DND-41 (cell line): ENCODE measurements around the gene TMEM253.

Experiments
- ATAC-seq: fragments of 200-7000 bp; cut with Tn5 transposase; 3 replicates; pipeline ENCODE4 v1.9.1; 2021; ENCODE audit warnings: low read depth; ENCODE audit not compliant: insufficient read depth
- DNase-seq: peaks from one replicate; pipeline ENCODE4 v3.0.0-alpha.2; 2020
- H2AFZ ChIP-seq: 2 replicates; pipeline ENCODE4 v1.6.0; 2012; ENCODE audit warnings: low read depth, low read length
- H3K27ac ChIP-seq: 2 replicates; pipeline ENCODE4 v1.5.1; 2012; ENCODE audit warnings: low read length, inconsistent platforms
- H3K27me3 ChIP-seq: fragments of 200-600 bp; sonication (generic); 2 replicates; pipeline ENCODE4 v1.6.0; 2012; ENCODE audit warnings: low read length, mild to moderate bottlenecking, inconsistent platforms; ENCODE audit not compliant: insufficient read depth, poor library complexity
- H3K36me3 ChIP-seq: 2 replicates; pipeline ENCODE4 v1.5.1; 2012; ENCODE audit warnings: low read length, inconsistent platforms; ENCODE audit not compliant: insufficient read depth
- H3K4me1 ChIP-seq: 2 replicates; pipeline ENCODE4 v1.5.1; 2012; ENCODE audit warnings: mild to moderate bottlenecking, low read length; ENCODE audit not compliant: insufficient read depth
- H3K4me2 ChIP-seq: 2 replicates; pipeline ENCODE4 v1.6.0; 2012; ENCODE audit warnings: mild to moderate bottlenecking, moderate library complexity, low read length, inconsistent platforms; ENCODE audit not compliant: insufficient read depth
- H3K4me3 ChIP-seq, 2 experiments: fragments of 200-600 bp in 1 of 2; shearing (Covaris generic) in 1 of 2; 2 replicates each; pipeline ENCODE4 v1.5.1; 2012 to 2016; ENCODE audit warnings: inconsistent platforms in 2 of 2, low read length in 2 of 2, mild to moderate bottlenecking in 2 of 2, low read depth in 1 of 2, moderate library complexity in 1 of 2
- H3K79me2 ChIP-seq: 2 replicates; pipeline ENCODE4 v1.6.0; 2012; ENCODE audit warnings: low read length, inconsistent platforms; ENCODE audit not compliant: insufficient read depth
- H3K9ac ChIP-seq: 2 replicates; pipeline ENCODE4 v1.6.0; 2012; ENCODE audit warnings: low read depth, mild to moderate bottlenecking, inconsistent platforms, low read length, moderate library complexity
- H3K9me3 ChIP-seq: 2 replicates; pipeline ENCODE4 v1.5.1; 2012; ENCODE audit warnings: low read length, moderate library complexity, mild to moderate bottlenecking, inconsistent platforms; ENCODE audit not compliant: insufficient read depth, severe bottlenecking
- H4K20me1 ChIP-seq: 2 replicates; pipeline ENCODE4 v1.6.0; 2012; ENCODE audit warnings: low read length; ENCODE audit not compliant: insufficient read depth
- EZH2 ChIP-seq: IDR thresholded peaks from 3 replicates; pipeline ENCODE4 v1.6.1; 2012; ENCODE audit warnings: borderline replicate concordance, low read depth, mild to moderate bottlenecking, moderate library complexity, low read length, inconsistent platforms; ENCODE audit not compliant: severe bottlenecking
- TF ChIP-seq, protein P1 (sequence below): IDR thresholded peaks from 2 replicates; pipeline ENCODE4 v1.5.1; 2012; ENCODE audit warnings: borderline replicate concordance, low read length, moderate library complexity, mild to moderate bottlenecking; ENCODE audit not compliant: poor library complexity, severe bottlenecking; ENCODE audit errors: extremely low read depth

The TMEM253 gene

DNA sequence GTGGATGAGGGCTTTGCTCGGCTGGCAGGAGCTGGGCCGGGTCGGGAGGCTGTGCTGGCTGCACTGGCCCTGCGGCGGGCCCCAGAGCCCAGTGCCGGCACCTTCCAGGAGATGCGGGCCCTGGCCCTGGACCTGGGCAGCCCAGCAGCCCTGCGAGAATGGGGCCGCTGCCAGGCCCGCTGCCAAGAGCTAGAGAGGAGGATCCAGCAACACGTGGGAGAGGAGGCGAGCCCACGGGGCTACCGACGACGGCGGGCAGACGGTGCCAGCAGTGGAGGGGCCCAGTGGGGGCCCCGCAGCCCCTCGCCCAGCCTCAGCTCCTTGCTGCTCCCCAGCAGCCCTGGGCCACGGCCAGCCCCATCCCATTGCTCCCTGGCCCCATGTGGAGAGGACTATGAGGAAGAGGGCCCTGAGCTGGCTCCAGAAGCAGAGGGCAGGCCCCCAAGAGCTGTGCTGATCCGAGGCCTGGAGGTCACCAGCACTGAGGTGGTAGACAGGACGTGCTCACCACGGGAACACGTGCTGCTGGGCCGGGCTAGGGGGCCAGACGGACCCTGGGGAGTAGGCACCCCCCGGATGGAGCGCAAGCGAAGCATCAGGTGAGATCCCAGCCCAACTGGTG lies 19.2 kb upstream of the TMEM253 start:
- TF ChIP-seq EZH2, result no peak
- TF ChIP-seq, protein P1, sequence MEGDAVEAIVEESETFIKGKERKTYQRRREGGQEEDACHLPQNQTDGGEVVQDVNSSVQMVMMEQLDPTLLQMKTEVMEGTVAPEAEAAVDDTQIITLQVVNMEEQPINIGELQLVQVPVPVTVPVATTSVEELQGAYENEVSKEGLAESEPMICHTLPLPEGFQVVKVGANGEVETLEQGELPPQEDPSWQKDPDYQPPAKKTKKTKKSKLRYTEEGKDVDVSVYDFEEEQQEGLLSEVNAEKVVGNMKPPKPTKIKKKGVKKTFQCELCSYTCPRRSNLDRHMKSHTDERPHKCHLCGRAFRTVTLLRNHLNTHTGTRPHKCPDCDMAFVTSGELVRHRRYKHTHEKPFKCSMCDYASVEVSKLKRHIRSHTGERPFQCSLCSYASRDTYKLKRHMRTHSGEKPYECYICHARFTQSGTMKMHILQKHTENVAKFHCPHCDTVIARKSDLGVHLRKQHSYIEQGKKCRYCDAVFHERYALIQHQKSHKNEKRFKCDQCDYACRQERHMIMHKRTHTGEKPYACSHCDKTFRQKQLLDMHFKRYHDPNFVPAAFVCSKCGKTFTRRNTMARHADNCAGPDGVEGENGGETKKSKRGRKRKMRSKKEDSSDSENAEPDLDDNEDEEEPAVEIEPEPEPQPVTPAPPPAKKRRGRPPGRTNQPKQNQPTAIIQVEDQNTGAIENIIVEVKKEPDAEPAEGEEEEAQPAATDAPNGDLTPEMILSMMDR, result no peak
- Histone ChIP-seq H3K9me3 (no peaks in the 10 kb centered on the region), H3K4me3 (no peak overlapping the region), H3K36me3 (no peaks in the 10 kb centered on the region), H3K4me1 (no peaks in the 10 kb centered on the region), H3K27me3 (peaks cover 23% of the 10 kb centered on the region), H4K20me1 (no peaks in the 10 kb centered on the region), H3K4me2 (no peak overlapping the region), H3K9ac (no peak overlapping the region), H3K79me2 (no peaks in the 10 kb centered on the region), H2AFZ (no peak overlapping the region), H3K27ac (no peak overlapping the region)
- ATAC-seq (no peak), DNase-seq (no peak)

DNA sequence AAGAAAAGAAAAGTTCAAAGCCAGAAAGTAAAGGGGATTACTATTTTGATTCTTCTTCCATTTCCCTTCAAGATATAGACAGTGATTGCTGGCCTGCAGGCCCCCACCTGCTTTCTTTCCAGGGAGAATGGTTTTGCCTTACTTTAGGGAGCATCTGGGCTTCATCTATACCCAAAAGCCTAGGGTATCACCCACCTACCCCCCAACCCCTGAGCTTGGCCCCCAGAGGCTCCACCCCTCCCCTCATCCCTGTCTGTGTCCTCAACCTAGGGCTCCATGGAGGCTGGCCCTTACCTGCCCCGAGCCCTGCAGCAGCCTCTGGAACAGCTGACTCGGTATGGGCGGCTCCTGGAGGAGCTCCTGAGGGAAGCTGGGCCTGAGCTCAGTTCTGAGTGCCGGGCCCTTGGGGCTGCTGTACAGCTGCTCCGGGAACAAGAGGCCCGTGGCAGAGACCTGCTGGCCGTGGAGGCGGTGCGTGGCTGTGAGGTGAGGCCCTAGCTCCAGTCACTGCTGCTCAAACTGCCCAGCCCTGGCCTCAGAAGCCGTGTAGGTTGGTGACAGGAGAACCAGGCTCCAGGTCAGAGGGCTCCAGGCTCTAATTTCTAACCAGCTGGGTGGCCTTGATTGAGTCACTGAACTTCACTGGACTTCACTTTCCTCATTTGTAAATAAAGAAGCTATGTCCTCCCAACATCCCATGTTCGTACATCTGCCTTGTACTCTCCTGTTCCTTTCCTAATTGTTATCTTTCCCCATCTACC lies 17.1 kb upstream of the TMEM253 start:
- no peaks in the 10 kb centered on the region for H3K79me2 ChIP-seq
- no peak for ATAC-seq
- no peak overlapping the region for H3K9ac ChIP-seq
- 0 out of 2 replicates have a peak, but pooled peaks cover 8% of the 10 kb centered on the region for H4K20me1 ChIP-seq
- no peak overlapping the region for H3K4me2 ChIP-seq
- H3K27ac ChIP-seq, result no peak overlapping the region
- H3K36me3 ChIP-seq, result no peaks in the 10 kb centered on the region
- H2AFZ ChIP-seq, result no peak overlapping the region
- H3K4me1 ChIP-seq, result no peaks in the 10 kb centered on the region
- H3K27me3 ChIP-seq, result peaks cover 18% of the 10 kb centered on the region
- TF ChIP-seq, protein P1, result no peak
- TF ChIP-seq EZH2, result no peak
- DNase-seq, result no peak
- no peak overlapping the region for H3K4me3 ChIP-seq
- no peaks in the 10 kb centered on the region for H3K9me3 ChIP-seq

DNA sequence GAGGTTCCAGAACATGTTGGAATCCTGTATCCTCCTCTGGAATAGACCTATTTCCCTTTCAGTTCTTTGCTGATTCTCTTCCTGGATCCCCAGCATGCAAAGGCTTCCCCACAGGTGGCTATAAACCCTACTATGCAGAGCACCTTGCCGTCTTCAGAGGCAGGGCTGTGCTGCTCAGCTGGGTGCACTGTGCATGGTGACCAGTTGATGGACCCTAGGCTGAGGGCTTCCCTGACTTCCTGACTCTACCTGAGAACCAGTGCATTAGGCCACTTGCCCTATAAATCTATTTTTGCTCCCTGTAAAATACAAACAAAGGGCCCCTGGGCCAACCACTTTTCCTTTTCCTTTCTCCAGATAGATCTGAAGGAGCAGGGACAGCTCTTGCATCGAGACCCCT lies 16.5 kb upstream of the TMEM253 start:
- Histone ChIP-seq H3K27ac (no peak overlapping the region), H3K4me1 (no peaks in the 10 kb centered on the region), H3K36me3 (no peaks in the 10 kb centered on the region), H3K79me2 (no peaks in the 10 kb centered on the region), H4K20me1 (0 out of 2 replicates have a peak, but pooled peaks cover 8% of the 10 kb centered on the region), H3K4me3 (no peak overlapping the region), H3K27me3 (peaks cover 11% of the 10 kb centered on the region), H3K4me2 (no peak overlapping the region), H3K9ac (no peak overlapping the region), H2AFZ (no peak overlapping the region), H3K9me3 (no peaks in the 10 kb centered on the region)
- TF ChIP-seq, protein P1, result no peak
- TF ChIP-seq EZH2, result no peak
- ATAC-seq (no peak), DNase-seq (no peak)
